H1 (cell line): ENCODE results near the gene KCNAB3. TPM values are rescaled to one million over a fixed set of nuclear protein-coding genes. Genes with fewer than 3 reads are reported as not detected.

ENCODE experiments used
- JUN ChIP-seq: IDR thresholded peaks from 2 replicates; pipeline ENCODE4 v1.6.1; 2011; ENCODE audit warnings: low read depth, mild to moderate bottlenecking, improper control_type of control experiment, low read length
- RAD21 ChIP-seq, 2 experiments: IDR thresholded peaks in 1 of 2; conservative IDR thresholded peaks in 1 of 2; 2 replicates each; pipeline ENCODE4 v1.6.1; 2011; ENCODE audit warnings: low read depth in 2 of 2, low read length in 2 of 2, improper control_type of control experiment in 1 of 2, inconsistent platforms in 1 of 2, mild to moderate bottlenecking in 1 of 2, moderate library complexity in 1 of 2
- TAF1 ChIP-seq: IDR thresholded peaks from 2 replicates; pipeline ENCODE4 v1.6.1; 2011; ENCODE audit warnings: mild to moderate bottlenecking, low read depth, low read length
- polyA plus RNA-seq, 7 experiments: library from polyadenylated mRNA; depleted of rRNA in 3 of 7; stranded (reverse) in 5 of 7; unstranded in 2 of 7; fragments of >200 nt in 5 of 7; fragments of 200-250 nt in 2 of 7; gene quantifications; 1 replicate in 5 of 7; 2 replicates in 1 of 7; 4 replicates in 1 of 7; pipeline versions ENCODE4 v1.2.1 to v1.2.3, GENCODE V29; 2011 to 2013; ENCODE audit warnings: missing spikeins in 2 of 7, mixed read lengths in 2 of 7
- total RNA-seq: library from RNA; stranded (reverse); fragmentation: NEBNext Ultra II Directional; extraction: Animal tissue kit (Norgen Biotek cat#: 25700); gene quantifications from 2 replicates; pipeline ENCODE4 v1.2.1, GENCODE V29; 2021

KCNAB3 gene
- total and polyA plus RNA-seq, 2 of the 8 experiments (the other 6 are each of a cell fraction or from before 2014, with no cell fraction given), result 1.7 to 2.4 TPM

DNA sequence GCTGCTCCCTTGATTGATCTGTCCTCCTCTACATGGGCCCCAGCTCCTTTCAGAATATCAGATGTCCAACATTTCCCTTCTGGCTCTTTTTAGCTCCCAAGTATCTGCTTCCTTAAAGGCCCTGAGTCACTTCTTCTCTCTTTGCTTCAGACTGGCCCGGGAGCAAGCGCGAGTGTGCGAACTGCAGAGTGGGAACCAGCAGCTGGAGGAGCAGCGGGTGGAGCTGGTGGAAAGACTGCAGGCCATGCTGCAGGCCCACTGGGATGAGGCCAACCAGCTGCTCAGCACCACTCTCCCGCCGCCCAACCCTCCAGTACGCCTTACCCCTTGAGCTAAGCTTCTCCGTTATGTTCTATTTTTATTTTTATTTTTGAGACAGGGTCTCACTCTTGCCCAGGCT, 14.7 kb upstream of the KCNAB3 start (continued):
- TF ChIP-seq JUN, result no peak
- TF ChIP-seq TAF1, result no peak
- no peak for TF ChIP-seq RAD21 (IDR thresholded peaks at IDR 0.05 in 1 of 2, conservative IDR thresholded peaks at IDR 0.05 in 1 of 2; ENCODE audit: low read depth in 2 of 2, low read length in 2 of 2)
- TF ChIP-seq, all 59 proteins: peak for 0
